Esophagus squamous epithelium (tissue), 4 donors: ENCODE measurements around the gene PORCN.

Experiments used
- CTCF ChIP-seq, 6 experiments: fragments of 450-650 bp in 4 of 6; fragments of 200-600 bp in 2 of 6; sonication (generic) in 2 of 6; IDR thresholded peaks; one replicate each; pipeline ENCODE4 v1.5.1; 2016 to 2019; ENCODE audit warnings: antibody characterized with exemption in 6 of 6, mild to moderate bottlenecking in 4 of 6, moderate library complexity in 4 of 6
- POLR2A ChIP-seq, 4 donors: fragments of 450-650 bp; IDR thresholded peaks; one replicate each; pipeline ENCODE4 v1.6.1; 2017; ENCODE audit warnings: antibody characterized with exemption in 4 of 4, mild to moderate bottlenecking in 4 of 4, moderate library complexity in 3 of 4

GRCh38 chrX:48470110-48470832 lies 38.5 kb upstream of the PORCN start, which contains the start of gene SLC38A5:
- TF ChIP-seq CTCF (IDR thresholded peaks at IDR 0.05) (no peak), POLR2A (IDR thresholded peaks at IDR 0.05) (no peak)
